ENCODE data around the gene S100A3. TPM values are rescaled to one million over a fixed set of nuclear protein-coding genes. Genes with fewer than 3 reads are reported as not detected.
"Not testable (repeated sequence)": the region's sequence is repeated elsewhere in the genome, so short reads cannot be mapped to it uniquely, and the experiment has no call there.

S100A3 gene
- total RNA-seq, 1 experiment from 2014 or later: 12.0 TPM

- TF ChIP-seq POLR2AphosphoS5 (IDR thresholded peaks at IDR 0.05; ENCODE audit: low read depth, low read length) (no peak), REST (IDR thresholded peaks at IDR 0.05; ENCODE audit: insufficient read depth in 1 of 2, low read depth in 2 of 2, low read length in 1 of 2) (no peak), CTCF (IDR thresholded peaks at IDR 0.05) (no peak), SIN3A (IDR thresholded peaks at IDR 0.05; ENCODE audit: borderline replicate concordance, insufficient read depth, low read depth, low read length) (no peak), TCF7L2 (IDR thresholded peaks at IDR 0.05; ENCODE audit: low read depth, low read length) (no peak)
Observed at GRCh38 chr1:153583976-153584375, 34.9 kb upstream of the S100A3 start.

GRCh38 chr1:153583514-153583913 lies 34.5 kb upstream of the S100A3 start:
- CTCF ChIA-PET; H3K27ac ChIP-seq (ENCODE audit: low read length); H3K36me3 ChIP-seq (ENCODE audit: control insufficient read depth, insufficient read depth, low read length); H3K4me3 ChIP-seq (ENCODE audit: low read depth in 2 of 2, low read length in 2 of 2); H3K4me1 ChIP-seq (ENCODE audit: control insufficient read depth, insufficient read depth, low read length); DNase-seq (ENCODE audit: low read depth, low spot score); H3K9me3 ChIP-seq (ENCODE audit: control insufficient read depth, insufficient read depth, low read depth, low read length); in situ Hi-C loops (cut with HindIII; ENCODE audit: low pct_unique_long_range_greater_than_20kb, low sequenced_read_pairs); H3K27me3 ChIP-seq (ENCODE audit: control insufficient read depth, insufficient read depth, low read length); ATAC-seq; intact Hi-C loops (cut with micrococcal nuclease; ENCODE audit: unreplicated experiment); BruUV-seq (replicated peaks): not testable (repeated sequence)
- POLR2A ChIA-PET: interaction anchor here (0.7 kb wide), 1 partner anchor 51 kb away, joined by 6 read pairs; no protein-coding TSS in a partner anchor

More at GRCh38 chr1:153583976-153584375, 34.9 kb upstream of the S100A3 start:
- intact Hi-C loops (cut with micrococcal nuclease; ENCODE audit: unreplicated experiment) (no loop called here), in situ Hi-C loops (cut with HindIII; ENCODE audit: low pct_unique_long_range_greater_than_20kb, low sequenced_read_pairs) (no loop called here)
- ChIA-PET POLR2A (interaction anchor here (0.7 kb wide), 1 partner anchor 50 kb away, joined by 6 read pairs; no protein-coding TSS in a partner anchor), CTCF (no interaction called here)
- no peak overlapping the region for H3K27ac ChIP-seq (ENCODE audit: low read length)
- H3K36me3 ChIP-seq (ENCODE audit: control insufficient read depth, insufficient read depth, low read length): no peaks in the 10 kb centered on the region
- no peaks in the 10 kb centered on the region for H3K4me1 ChIP-seq (ENCODE audit: control insufficient read depth, insufficient read depth, low read length)
- ATAC-seq (no peak), DNase-seq (ENCODE audit: low read depth, low spot score) (no peak)
- H3K9me3 ChIP-seq (ENCODE audit: control insufficient read depth, insufficient read depth, low read depth, low read length): no peaks in the 10 kb centered on the region
- BruUV-seq (replicated peaks): no TSS peak
- no peak overlapping the region for H3K4me3 ChIP-seq (ENCODE audit: low read depth in 2 of 2, low read length in 2 of 2)
- H3K27me3 ChIP-seq (ENCODE audit: control insufficient read depth, insufficient read depth, low read length): no peaks in the 10 kb centered on the region

GRCh38 chr1:153582836-153583235 lies 33.8 kb upstream of the S100A3 start:
- H3K27me3 ChIP-seq (ENCODE audit: control insufficient read depth, insufficient read depth, low read length); POLR2A ChIA-PET; H3K36me3 ChIP-seq (ENCODE audit: control insufficient read depth, insufficient read depth, low read length); H3K4me3 ChIP-seq (ENCODE audit: low read depth in 2 of 2, low read length in 2 of 2); ATAC-seq; H3K4me1 ChIP-seq (ENCODE audit: control insufficient read depth, insufficient read depth, low read length); H3K9me3 ChIP-seq (ENCODE audit: control insufficient read depth, insufficient read depth, low read depth, low read length); intact Hi-C loops (cut with micrococcal nuclease; ENCODE audit: unreplicated experiment); H3K27ac ChIP-seq (ENCODE audit: low read length); BruUV-seq (replicated peaks); CTCF ChIA-PET; in situ Hi-C loops (cut with HindIII; ENCODE audit: low pct_unique_long_range_greater_than_20kb, low sequenced_read_pairs); DNase-seq (ENCODE audit: low read depth, low spot score): not testable (repeated sequence)
